Osteoblast (primary cell): ENCODE data around the gene PPP4R1. TPM values are rescaled to one million over a fixed set of nuclear protein-coding genes. Genes with fewer than 3 reads are reported as not detected.
A peak's percentile ranks its signal among the peaks of the same experiment; 100 is the strongest.

Experiments used
- DNase-seq: peaks from one replicate; pipeline ENCODE4 v3.0.0; 2011; ENCODE audit warnings: low spot score, mixed read lengths; ENCODE audit not compliant: insufficient read length; ENCODE audit errors: missing footprints
- H2AFZ ChIP-seq: 2 replicates; pipeline ENCODE4 v1.6.0; 2011; ENCODE audit warnings: mild to moderate bottlenecking, low read length
- H3K27ac ChIP-seq: 2 replicates; pipeline ENCODE4 v1.5.1; 2011; ENCODE audit warnings: mild to moderate bottlenecking, low read depth, low read length, moderate library complexity
- H3K27me3 ChIP-seq: 2 replicates; pipeline ENCODE4 v1.6.0; 2012; ENCODE audit warnings: mild to moderate bottlenecking, control low read depth, inconsistent platforms, low read length, moderate library complexity; ENCODE audit not compliant: insufficient read depth
- H3K36me3 ChIP-seq: 2 replicates; pipeline ENCODE4 v1.5.1; 2011; ENCODE audit warnings: mild to moderate bottlenecking, low read length, control low read depth, moderate library complexity; ENCODE audit not compliant: insufficient read depth
- H3K4me1 ChIP-seq: 2 replicates; pipeline ENCODE4 v1.5.1; 2011; ENCODE audit warnings: mild to moderate bottlenecking, low read length, control low read depth, moderate library complexity; ENCODE audit not compliant: insufficient read depth
- H3K4me2 ChIP-seq: 2 replicates; pipeline ENCODE4 v1.6.0; 2011; ENCODE audit warnings: mild to moderate bottlenecking, low read length; ENCODE audit not compliant: insufficient read depth
- H3K4me3 ChIP-seq: fragments of 200-600 bp; sonication (generic); 3 replicates; pipeline ENCODE4 v1.5.1; 2012; ENCODE audit warnings: mild to moderate bottlenecking, low read length, inconsistent platforms; ENCODE audit not compliant: insufficient read depth
- H3K79me2 ChIP-seq: 2 replicates; pipeline ENCODE4 v1.6.0; 2012; ENCODE audit warnings: mild to moderate bottlenecking, low read length, control low read depth, inconsistent platforms; ENCODE audit not compliant: insufficient read depth
- H3K9me3 ChIP-seq: 2 replicates; pipeline ENCODE4 v1.5.1; 2011; ENCODE audit warnings: low read depth, low read length, control low read depth
- H4K20me1 ChIP-seq: 2 replicates; pipeline ENCODE4 v1.6.0; 2012; ENCODE audit warnings: mild to moderate bottlenecking, low read length, control low read depth; ENCODE audit not compliant: insufficient read depth
- total RNA-seq: library from RNA; depleted of rRNA; stranded (reverse); fragments of >200 nt; gene quantifications from 2 replicates; pipeline ENCODE4 v1.2.3, GENCODE V29; 2012
- TF ChIP-seq, protein P1 (sequence below): IDR thresholded peaks from 2 replicates; pipeline ENCODE4 v1.5.1; 2011; ENCODE audit warnings: mild to moderate bottlenecking, low read depth, low read length, moderate library complexity; ENCODE audit errors: extremely low read depth

PPP4R1 gene
- total RNA-seq, 1 donor = 143 TPM

- Histone ChIP-seq H3K79me2 (peaks cover 51% of the 10 kb centered on the region), H3K27ac (peak overlapping the region; percentile 82), H3K27me3 (no peaks in the 10 kb centered on the region), H3K4me1 (peaks cover 46% of the 10 kb centered on the region), H3K36me3 (peaks cover 10% of the 10 kb centered on the region), H3K4me2 (peak overlapping the region; percentile 86), H3K4me3 (peak overlapping the region; percentile 91), H2AFZ (peak overlapping the region; percentile 83), H3K9me3 (no peaks in the 10 kb centered on the region), H4K20me1 (peaks cover 43% of the 10 kb centered on the region)
- peak; percentile 92 for DNase-seq
- TF ChIP-seq, protein P1, sequence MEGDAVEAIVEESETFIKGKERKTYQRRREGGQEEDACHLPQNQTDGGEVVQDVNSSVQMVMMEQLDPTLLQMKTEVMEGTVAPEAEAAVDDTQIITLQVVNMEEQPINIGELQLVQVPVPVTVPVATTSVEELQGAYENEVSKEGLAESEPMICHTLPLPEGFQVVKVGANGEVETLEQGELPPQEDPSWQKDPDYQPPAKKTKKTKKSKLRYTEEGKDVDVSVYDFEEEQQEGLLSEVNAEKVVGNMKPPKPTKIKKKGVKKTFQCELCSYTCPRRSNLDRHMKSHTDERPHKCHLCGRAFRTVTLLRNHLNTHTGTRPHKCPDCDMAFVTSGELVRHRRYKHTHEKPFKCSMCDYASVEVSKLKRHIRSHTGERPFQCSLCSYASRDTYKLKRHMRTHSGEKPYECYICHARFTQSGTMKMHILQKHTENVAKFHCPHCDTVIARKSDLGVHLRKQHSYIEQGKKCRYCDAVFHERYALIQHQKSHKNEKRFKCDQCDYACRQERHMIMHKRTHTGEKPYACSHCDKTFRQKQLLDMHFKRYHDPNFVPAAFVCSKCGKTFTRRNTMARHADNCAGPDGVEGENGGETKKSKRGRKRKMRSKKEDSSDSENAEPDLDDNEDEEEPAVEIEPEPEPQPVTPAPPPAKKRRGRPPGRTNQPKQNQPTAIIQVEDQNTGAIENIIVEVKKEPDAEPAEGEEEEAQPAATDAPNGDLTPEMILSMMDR = no peak
Measured at GRCh38 chr18:9613550-9614400, 584 bp downstream of the PPP4R1 start.

DNA sequence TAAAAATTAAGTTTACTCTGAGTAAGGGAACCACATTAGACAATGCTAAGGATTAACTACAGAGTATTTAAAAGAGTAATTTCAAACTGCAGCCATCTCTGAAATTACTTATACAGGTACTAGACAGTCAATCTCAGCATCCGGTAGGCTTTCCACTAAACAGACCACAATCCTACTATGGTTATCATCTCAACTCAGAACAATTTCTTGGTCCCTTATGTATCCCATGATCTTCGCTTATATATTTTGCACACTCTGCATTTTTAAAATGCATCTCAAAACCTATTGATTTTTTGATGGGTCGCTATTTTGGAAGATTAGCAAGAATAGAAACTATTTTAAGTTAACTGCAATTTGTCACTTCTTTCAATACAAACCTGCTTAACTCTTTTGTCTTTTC, 1.4 kb downstream of the PPP4R1 start:
- H4K20me1 ChIP-seq = peaks cover 51% of the 10 kb centered on the region
- H3K27ac ChIP-seq = peak overlapping the region; percentile 82
- no peaks in the 10 kb centered on the region for H3K9me3 ChIP-seq
- H3K27me3 ChIP-seq = no peaks in the 10 kb centered on the region
- peak overlapping the region; percentile 91 for H3K4me3 ChIP-seq
- peaks cover 10% of the 10 kb centered on the region for H3K36me3 ChIP-seq
- TF ChIP-seq, protein P1 = no peak
- peaks cover 59% of the 10 kb centered on the region for H3K79me2 ChIP-seq
- H2AFZ ChIP-seq = no peak overlapping the region
- peak; percentile 51 for DNase-seq
- peaks cover 54% of the 10 kb centered on the region for H3K4me1 ChIP-seq
- peak overlapping the region; percentile 86 for H3K4me2 ChIP-seq

- H3K27ac ChIP-seq = peak overlapping the region; percentile 82
- H4K20me1 ChIP-seq = peaks cover 55% of the 10 kb centered on the region
- peaks cover 10% of the 10 kb centered on the region for H3K36me3 ChIP-seq
- no peak overlapping the region for H2AFZ ChIP-seq
- no peaks in the 10 kb centered on the region for H3K9me3 ChIP-seq
- H3K79me2 ChIP-seq = peaks cover 65% of the 10 kb centered on the region
- H3K4me2 ChIP-seq = peak overlapping the region; percentile 86
- H3K27me3 ChIP-seq = no peaks in the 10 kb centered on the region
- TF ChIP-seq, protein P1 = peak; percentile 79
- H3K4me3 ChIP-seq = peak overlapping the region; percentile 91
- DNase-seq = peak; percentile 74
- H3K4me1 ChIP-seq = peaks cover 55% of the 10 kb centered on the region
Measured at GRCh38 chr18:9612215-9612830, 2.0 kb downstream of the PPP4R1 start.

DNA sequence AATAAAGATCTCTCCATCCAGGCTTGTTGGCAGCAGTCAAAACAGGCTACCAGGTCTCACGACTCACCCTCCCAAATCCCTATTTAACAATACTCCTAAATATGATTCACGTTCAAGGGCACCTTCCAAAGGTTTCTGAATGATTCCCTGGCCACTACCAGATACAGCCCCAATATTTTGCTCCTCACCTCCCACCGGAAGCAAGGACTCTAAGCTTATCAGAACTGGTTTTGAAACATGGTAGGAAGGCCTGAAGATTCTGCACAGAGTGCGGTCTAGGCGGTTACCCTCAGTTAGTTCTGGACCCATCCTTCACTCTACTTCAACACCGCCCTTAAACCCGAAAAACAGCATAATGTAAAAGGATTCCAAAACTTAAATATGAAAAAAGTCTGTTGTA, 5.2 kb downstream of the PPP4R1 start:
- H3K36me3 ChIP-seq = peaks cover 10% of the 10 kb centered on the region
- H3K27ac ChIP-seq = peak overlapping the region; percentile 13
- peaks cover 33% of the 10 kb centered on the region for H3K4me1 ChIP-seq
- DNase-seq = no peak
- H3K4me3 ChIP-seq = no peak overlapping the region
- peaks cover 96% of the 10 kb centered on the region for H3K79me2 ChIP-seq
- TF ChIP-seq, protein P1 = no peak
- H2AFZ ChIP-seq = no peak overlapping the region
- H4K20me1 ChIP-seq = peaks cover 68% of the 10 kb centered on the region
- no peaks in the 10 kb centered on the region for H3K27me3 ChIP-seq
- no peaks in the 10 kb centered on the region for H3K9me3 ChIP-seq
- no peak overlapping the region for H3K4me2 ChIP-seq
